Thoracic aorta (tissue), 2 donors: ENCODE data around the gene ADARB2. TPM values are rescaled to one million over a fixed set of nuclear protein-coding genes. Genes with fewer than 3 reads are reported as not detected.

Experiments used
- ATAC-seq: fragments of 150-250 bp; one replicate; pipeline ENCODE4 v1.8.0; 2017; ENCODE audit warnings: low read depth; ENCODE audit not compliant: insufficient number of reproducible peaks, low FRiP score
- DNase-seq: peaks from one replicate; pipeline ENCODE4 v3.0.0-alpha.2; 2020; ENCODE audit warnings: low spot score
- H3K27ac ChIP-seq, 2 donors: fragments of 200-600 bp; sonication (generic); 1 replicate in 1 of 2; 2 replicates in 1 of 2; pipeline ENCODE4 v1.5.1; 2016; ENCODE audit warnings: mild to moderate bottlenecking in 2 of 2, moderate library complexity in 2 of 2
- H3K27me3 ChIP-seq: fragments of 200-600 bp; sonication (generic); replicated peaks from 2 replicates; pipeline ENCODE4 v1.6.0; 2016; ENCODE audit warnings: mild to moderate bottlenecking; ENCODE audit not compliant: insufficient read depth
- H3K36me3 ChIP-seq: fragments of 200-600 bp; sonication (generic); one replicate; pipeline ENCODE4 v1.5.1; 2016
- H3K4me1 ChIP-seq, 2 donors: fragments of 200-600 bp; sonication (generic); 1 replicate in 1 of 2; 2 replicates in 1 of 2; pipeline versions ENCODE4 v1.5.1 to v1.6.0; 2016; ENCODE audit warnings: low read depth in 2 of 2, mild to moderate bottlenecking in 1 of 2; ENCODE audit not compliant: control insufficient read depth in 1 of 2
- H3K4me3 ChIP-seq: fragments of 200-600 bp; sonication (generic); 2 replicates; pipeline ENCODE4 v1.5.1; 2016; ENCODE audit warnings: mild to moderate bottlenecking
- H3K9me3 ChIP-seq: fragments of 200-600 bp; sonication (generic); 2 replicates; pipeline ENCODE4 v1.5.1; 2016
- CTCF ChIP-seq: fragments of 200-600 bp; sonication (generic); IDR thresholded peaks from one replicate; pipeline ENCODE4 v1.5.1; 2019; ENCODE audit warnings: antibody characterized with exemption
- total RNA-seq, 2 donors: library from RNA; depleted of rRNA; stranded (reverse); fragments of >200 nt; gene quantifications; one replicate each; pipeline versions ENCODE4 v1.1.0 to v1.2.3, GENCODE V29; 2016

Gene ADARB2
- total RNA-seq, 2 donors from 2014 or later: 0.71 to 3.1 TPM

- no peak for TF ChIP-seq CTCF
- Histone ChIP-seq H3K27me3 (no peaks in the 10 kb centered on the region), H3K36me3 (no peaks in the 10 kb centered on the region), H3K27ac (no peak overlapping the region), H3K4me3 (no peak overlapping the region), H3K4me1 (no peaks in the 10 kb centered on the region), H3K9me3 (no peaks in the 10 kb centered on the region)
- ATAC-seq: no peak
- no peak for DNase-seq
Measured at GRCh38 chr10:1208366-1209311, 528.7 kb downstream of the ADARB2 start.

- DNase-seq (no peak), ATAC-seq (no peak)
- Histone ChIP-seq H3K4me1 (no peaks in the 10 kb centered on the region), H3K4me3 (no peak overlapping the region), H3K27me3 (no peaks in the 10 kb centered on the region), H3K36me3 (no peaks in the 10 kb centered on the region), H3K27ac (no peak overlapping the region), H3K9me3 (no peaks in the 10 kb centered on the region)
- TF ChIP-seq CTCF: no peak
Measured at GRCh38 chr10:1206601-1207000, 530.7 kb downstream of the ADARB2 start.

- no peak for DNase-seq
- Histone ChIP-seq H3K9me3 (no peaks in the 10 kb centered on the region), H3K36me3 (no peaks in the 10 kb centered on the region), H3K27ac (no peak overlapping the region), H3K27me3 (no peaks in the 10 kb centered on the region), H3K4me3 (no peak overlapping the region), H3K4me1 (no peaks in the 10 kb centered on the region)
- no peak for ATAC-seq
- TF ChIP-seq CTCF: no peak
Measured at GRCh38 chr10:1206101-1206500, 531.2 kb downstream of the ADARB2 start.

- Histone ChIP-seq H3K27ac (no peak overlapping the region), H3K36me3 (no peaks in the 10 kb centered on the region), H3K9me3 (no peaks in the 10 kb centered on the region), H3K4me3 (no peak overlapping the region), H3K27me3 (no peaks in the 10 kb centered on the region), H3K4me1 (no peaks in the 10 kb centered on the region)
- DNase-seq: no peak
- TF ChIP-seq CTCF: no peak
- no peak for ATAC-seq
Measured at GRCh38 chr10:1205450-1206030, 531.8 kb downstream of the ADARB2 start.
